A204.1 (cell line): ENCODE data around the gene FBLN1.
"Not testable (repeated sequence)": the region's sequence is repeated elsewhere in the genome, so short reads cannot be mapped to it uniquely, and the experiment has no call there.

Experiments used
- FAIRE-seq: peaks from 2 replicates; lab custom pipeline; 2012; peaks lifted over from hg19 to GRCh38; lab: Jason Lieb, UNC

The FBLN1 gene

GRCh38 chr22:45502215-45503049 is at the start of gene FBLN1:
FBLN1 (plus strand) TSS chr22:45502883; CDS start chr22:45502986, 103 bp downstream.
- no peak for FAIRE-seq

- FAIRE-seq, result no peak
Measured at GRCh38 chr22:45453764-45454163, 48.9 kb upstream of the FBLN1 start.

DNA sequence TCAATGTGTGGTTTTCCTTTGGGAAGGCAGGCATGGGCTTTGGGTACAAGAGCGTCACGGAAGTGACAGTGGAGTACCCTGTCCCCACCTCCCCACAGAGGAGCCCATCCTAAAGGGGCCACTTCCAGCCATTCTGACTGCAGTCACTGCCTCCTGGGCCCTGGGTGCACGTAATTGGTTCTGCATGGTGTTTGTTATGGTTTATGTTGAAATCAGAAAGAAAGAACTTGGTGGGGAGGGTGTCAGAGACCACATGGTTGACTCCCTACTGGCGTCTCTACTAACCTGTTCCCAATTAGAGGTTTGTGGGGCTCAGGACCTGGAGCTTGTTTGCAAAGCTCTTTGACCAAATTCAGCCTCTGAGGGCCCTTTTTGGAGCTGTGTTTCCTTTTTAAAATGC is 48.4 kb upstream of the FBLN1 start:
- no peak for FAIRE-seq

GRCh38 chr22:45455212-45455611 is 47.5 kb upstream of the FBLN1 start:
- FAIRE-seq, result no peak

DNA sequence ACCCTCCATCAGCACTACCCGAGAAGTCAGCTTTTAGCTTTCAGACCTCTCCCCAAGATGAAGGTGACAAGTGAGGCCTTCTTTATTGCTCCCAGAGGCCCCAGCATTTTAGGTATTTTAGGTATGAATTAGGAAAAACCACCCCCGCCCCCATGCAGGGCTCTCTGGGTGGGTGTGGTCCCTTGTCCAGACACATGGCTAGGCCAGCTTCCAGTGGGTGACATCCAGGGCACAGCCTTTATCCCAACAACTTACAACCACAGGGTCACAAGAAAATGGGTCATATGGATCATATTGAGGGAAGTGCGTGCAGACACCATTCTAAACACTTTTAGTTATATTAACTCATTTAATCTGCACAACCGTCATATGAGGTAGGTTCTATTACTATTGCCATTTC is 47.1 kb upstream of the FBLN1 start:
- no peak for FAIRE-seq

DNA sequence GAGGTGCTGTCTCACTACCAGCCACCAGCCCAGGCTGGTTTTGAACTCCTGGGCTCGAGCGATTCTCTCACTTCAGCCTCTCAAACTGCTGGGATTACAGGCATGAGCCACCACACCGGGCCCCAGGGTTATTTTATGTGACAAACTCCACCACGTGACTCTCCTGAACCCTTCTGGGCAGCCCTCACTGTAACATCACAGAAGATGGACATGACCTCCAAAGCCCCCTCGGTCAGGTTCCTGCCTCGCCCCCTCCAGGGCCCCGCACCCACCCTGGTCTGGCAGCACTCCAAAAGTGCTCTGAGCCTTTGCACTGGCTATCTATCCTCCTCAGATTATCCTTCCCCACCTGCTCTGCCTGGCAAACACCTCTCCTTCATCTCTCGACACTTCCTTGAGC is 45.9 kb upstream of the FBLN1 start:
- no peak for FAIRE-seq

DNA sequence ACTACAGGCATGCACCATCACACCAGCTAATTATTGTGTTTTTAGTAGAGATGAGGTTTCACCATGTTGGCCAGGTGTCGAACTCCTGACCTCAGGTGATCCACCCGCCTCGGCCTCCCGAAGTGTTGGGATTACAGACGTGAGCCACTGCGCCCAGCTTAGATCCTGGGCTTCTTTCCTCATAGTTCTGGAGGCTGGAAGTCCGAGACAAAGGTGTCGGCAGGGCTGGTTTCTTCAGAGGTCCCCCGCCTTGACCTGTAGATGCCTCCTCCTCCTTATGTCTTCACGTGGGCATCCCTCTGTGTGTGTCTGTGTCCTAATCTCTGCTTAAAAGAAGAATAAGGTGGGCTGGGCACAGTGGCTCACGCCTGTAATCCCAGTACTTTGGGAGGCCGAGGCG is 44.2 kb upstream of the FBLN1 start:
- no peak for FAIRE-seq

GRCh38 chr22:45459235-45459634 is 43.4 kb upstream of the FBLN1 start:
- no peak for FAIRE-seq

- FAIRE-seq, result no peak
Measured at GRCh38 chr22:45460288-45461109, 42.2 kb upstream of the FBLN1 start.

GRCh38 chr22:45462034-45462655 is 40.5 kb upstream of the FBLN1 start:
- FAIRE-seq, result no peak

DNA sequence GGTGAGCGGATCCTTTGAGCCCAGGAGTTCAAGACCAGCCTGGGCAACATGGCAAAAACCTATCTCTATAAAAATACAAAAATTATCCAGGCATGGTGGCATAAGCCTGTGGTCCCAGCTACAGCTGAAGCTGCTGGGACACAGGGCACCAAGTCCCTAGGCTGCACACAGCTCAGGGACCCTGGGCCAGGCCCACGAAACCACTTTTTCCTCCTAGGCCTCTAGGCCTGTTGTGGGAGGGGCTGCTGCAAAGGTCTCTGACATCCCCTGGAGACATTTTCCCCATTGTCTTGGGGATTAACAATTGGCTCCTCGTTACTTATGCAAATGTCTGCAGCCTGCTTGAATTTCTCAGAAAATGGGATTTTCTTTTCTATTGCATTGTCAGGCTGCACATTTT is 39.0 kb upstream of the FBLN1 start:
- FAIRE-seq, result not testable (repeated sequence)

DNA sequence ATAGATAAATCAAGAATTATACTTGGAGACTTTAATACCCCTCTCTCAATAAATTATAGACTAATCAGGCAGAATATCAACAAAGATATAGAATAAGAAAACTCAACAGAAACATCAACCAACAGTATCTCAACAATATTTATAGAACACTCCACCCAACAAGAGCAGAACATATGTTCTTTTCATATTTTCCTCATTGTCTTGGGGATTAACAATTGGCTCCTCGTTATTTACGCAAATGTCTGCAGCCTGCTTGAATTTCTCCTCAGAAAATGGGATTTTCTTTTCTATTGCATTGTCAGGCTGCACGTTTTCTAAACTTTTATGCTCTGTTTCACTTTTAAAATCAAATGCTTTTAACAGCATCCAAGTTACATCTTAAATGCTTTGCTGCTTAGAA is 37.0 kb upstream of the FBLN1 start:
- FAIRE-seq, result no peak

DNA sequence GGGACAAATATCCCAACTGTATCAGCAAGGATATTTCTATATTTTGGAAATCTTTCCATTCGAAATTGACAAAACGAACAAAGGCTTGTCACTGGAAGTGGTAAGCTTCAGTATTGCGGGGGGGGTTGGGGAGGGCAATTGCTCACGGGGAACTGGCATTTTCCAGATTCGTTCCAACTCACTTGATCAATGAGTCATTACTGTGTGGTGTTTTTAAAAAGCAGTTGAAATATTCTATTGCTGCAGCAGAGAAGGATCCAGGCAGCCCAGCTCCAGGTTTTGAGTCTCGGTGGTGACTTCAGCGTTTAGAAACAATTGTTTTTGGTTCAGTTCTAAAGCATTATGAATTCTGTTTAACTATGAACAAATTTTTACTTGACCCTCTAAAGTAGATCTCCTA is 33.8 kb upstream of the FBLN1 start:
- FAIRE-seq, result no peak

DNA sequence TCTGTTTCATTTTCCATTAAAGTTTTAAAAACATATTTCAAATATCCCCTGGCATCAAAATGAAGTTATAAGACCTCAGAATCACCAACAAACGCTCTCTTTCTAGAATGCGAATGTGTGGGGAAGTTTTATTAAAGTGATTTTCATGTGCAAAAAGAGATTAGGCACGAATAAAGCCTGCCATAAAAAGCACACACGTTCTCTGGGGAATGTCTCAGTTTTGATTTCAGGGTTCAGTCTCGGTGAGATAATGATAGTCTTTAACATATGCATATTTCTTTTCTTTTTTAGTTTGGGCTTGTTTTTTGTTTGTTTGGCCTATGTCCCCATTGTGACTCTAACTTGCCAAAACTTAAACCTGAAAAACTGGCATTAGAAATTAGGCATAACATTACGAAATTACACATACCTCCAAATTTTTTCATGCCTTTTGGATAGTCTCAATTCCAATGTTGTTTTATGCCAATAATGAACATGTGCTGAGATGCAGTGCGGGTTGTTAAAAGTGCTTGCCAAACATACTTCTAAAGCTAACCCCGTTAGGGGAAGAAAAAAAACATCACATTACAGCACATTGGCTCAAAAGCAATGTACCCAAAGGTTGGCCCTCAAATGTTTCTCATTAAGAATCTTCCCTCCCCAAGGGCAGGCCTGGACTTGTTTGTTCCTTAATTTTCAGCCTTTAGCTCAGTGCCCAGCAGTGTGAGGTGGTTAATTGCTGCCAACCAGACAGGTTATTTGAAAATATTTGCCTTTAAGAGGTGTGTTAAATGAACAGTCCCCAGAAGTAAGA is 33.2 kb upstream of the FBLN1 start:
- no peak for FAIRE-seq

DNA sequence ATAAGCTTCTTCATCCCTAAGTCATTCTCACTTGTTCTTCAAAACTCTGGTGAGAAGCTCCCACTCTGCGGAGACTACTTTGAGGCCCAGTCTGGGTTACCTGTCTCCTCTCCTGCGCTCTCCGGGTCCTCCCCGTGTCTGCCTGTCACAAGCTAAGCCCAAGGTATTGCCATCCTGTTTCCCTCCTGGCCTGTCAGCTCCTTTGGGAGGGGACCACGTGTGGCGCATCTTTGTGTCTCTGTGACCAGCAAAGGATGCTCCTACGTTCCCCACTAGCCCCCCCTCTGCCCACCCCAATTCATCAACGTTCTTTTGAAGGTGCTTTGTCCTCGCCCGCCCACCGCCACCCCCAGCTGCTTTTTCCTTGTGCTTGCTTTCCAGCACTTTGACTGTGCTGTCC is 31.8 kb upstream of the FBLN1 start:
- no peak for FAIRE-seq

DNA sequence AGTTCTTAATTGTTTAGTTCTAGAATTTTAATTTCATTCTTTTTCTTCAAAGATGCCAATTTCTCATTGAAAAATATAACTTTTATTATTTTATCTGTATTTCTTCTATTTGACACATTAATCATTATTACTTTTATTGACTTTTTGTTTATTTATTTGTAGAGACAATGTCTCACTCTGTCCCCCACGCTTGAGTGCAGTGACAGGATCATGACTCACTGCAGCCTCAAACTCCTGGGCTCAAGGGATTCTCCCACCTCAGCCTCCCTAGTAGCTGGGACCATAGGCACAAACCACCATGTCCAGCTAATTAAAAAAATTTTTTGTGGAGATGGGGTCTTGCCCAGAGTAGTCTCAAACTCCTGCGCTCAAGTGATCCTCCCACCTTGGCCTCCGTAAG is 30.3 kb upstream of the FBLN1 start:
- FAIRE-seq, result no peak

- FAIRE-seq, result no peak
Measured at GRCh38 chr22:45473626-45474237, 29.0 kb upstream of the FBLN1 start.

GRCh38 chr22:45475063-45475747 is 27.5 kb upstream of the FBLN1 start:
- no peak for FAIRE-seq

DNA sequence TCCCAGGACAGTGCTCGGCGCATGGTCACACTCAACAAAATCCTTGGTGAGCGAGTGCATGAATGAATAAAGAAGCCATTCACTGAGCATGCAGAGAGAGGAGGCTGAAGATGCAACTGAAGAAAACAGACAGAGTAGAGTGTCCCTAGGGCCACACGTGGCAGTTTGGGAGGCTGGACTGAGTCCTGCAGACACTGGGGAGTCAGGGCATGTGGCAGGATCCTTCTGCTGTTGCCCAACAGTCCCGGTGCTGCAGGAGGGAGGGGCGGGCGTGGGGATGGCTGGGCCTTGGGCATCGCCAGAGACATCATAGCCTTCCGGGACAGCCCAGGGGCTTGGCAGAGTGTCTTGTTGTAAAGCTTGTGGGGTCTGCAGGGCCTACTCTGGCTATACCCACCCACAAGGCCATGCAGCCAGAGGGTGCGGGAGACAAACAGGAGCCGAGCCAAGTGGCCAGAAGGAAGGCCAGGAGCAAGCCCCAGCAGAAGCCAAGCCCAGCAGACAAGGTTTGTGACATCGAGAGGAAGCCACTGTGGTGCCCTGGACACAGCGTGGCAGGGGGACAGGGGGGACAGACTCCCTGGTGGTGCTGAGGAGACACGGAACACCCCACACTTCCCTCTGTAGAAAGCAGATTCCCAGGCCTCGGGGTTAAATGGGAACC is 26.7 kb upstream of the FBLN1 start:
- no peak for FAIRE-seq

GRCh38 chr22:45476814-45477213 is 25.9 kb upstream of the FBLN1 start:
- no peak for FAIRE-seq
